ENCODE data around the gene HSPH1. TPM values are rescaled to one million over a fixed set of nuclear protein-coding genes. Genes with fewer than 3 reads are reported as not detected.
"Not testable (repeated sequence)": the region's sequence is repeated elsewhere in the genome, so short reads cannot be mapped to it uniquely, and the experiment has no call there.

Gene HSPH1
- total and polyA plus RNA-seq, 12 donors = 19.8 to 122 (median 48.2) TPM

DNA sequence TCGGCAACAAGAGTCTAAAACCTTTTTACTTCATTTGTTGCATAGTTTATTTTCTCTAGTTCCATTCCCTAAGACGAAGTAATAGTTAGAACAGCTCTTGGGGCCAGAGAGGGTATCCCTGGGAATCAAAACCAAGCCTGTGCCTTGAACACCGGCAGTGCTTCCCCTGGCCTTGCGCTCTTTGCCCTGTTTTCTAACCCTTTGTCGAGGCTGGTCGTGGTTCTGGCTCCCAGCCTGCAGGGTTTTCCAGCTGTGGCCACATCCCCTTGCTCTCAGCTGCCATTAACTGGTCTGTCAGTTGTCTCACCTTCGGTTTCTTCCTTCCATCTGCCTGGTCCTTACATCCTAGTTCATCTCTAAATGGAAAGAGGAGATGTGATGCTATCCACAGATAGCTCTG is 61.0 kb downstream of the HSPH1 start:
- no peaks in the 10 kb centered on the region for H3K4me1 ChIP-seq (replicated peaks in 1 of 2)
- H3K27ac ChIP-seq = no peak overlapping the region
- no peak overlapping the region for H3K4me3 ChIP-seq
- TF ChIP-seq, protein P1, sequence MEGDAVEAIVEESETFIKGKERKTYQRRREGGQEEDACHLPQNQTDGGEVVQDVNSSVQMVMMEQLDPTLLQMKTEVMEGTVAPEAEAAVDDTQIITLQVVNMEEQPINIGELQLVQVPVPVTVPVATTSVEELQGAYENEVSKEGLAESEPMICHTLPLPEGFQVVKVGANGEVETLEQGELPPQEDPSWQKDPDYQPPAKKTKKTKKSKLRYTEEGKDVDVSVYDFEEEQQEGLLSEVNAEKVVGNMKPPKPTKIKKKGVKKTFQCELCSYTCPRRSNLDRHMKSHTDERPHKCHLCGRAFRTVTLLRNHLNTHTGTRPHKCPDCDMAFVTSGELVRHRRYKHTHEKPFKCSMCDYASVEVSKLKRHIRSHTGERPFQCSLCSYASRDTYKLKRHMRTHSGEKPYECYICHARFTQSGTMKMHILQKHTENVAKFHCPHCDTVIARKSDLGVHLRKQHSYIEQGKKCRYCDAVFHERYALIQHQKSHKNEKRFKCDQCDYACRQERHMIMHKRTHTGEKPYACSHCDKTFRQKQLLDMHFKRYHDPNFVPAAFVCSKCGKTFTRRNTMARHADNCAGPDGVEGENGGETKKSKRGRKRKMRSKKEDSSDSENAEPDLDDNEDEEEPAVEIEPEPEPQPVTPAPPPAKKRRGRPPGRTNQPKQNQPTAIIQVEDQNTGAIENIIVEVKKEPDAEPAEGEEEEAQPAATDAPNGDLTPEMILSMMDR (IDR thresholded peaks at IDR 0.05) = no peak
- TF ChIP-seq POLR2A (IDR thresholded peaks at IDR 0.05) = no peak
- no peaks in the 10 kb centered on the region for H3K36me3 ChIP-seq (replicated peaks in 1 of 2)
- 57 to 66% (median 60%) methylated on average over 7 of the region's 7 CpGs for WGBS, 4 donors
- intact Hi-C loops (cut with DNase I) = no loop called here
- DNase-seq = no peak
- peaks cover 8% of the 10 kb centered on the region for H3K27me3 ChIP-seq
- H3K9me3 ChIP-seq (replicated peaks in 1 of 3) = no peaks in the 10 kb centered on the region

DNA sequence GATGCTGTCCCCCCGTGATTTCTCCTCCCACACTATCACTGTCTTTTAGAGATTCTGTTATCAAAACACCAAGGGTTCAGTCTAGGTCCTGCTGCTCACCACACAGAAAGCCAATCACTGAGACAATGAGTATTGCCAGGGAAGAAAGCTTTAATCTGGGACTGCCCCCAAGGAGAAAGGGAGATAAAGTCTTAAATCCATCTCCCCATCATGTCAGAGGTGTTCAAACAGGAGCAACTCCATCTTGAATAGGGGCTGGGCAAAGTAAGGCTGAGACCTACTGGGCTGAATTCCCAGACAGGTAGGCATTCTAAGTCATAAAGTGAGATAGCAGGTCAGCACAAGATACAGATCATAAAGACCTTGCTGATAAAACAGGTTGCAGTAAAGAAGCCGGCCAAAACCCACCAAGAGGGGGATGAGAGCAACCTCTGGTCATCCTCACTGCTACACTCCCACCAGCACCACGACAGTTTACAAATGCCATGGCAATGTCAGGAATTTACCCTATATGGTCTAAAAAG is 63.7 kb downstream of the HSPH1 start:
- H3K9me3 ChIP-seq (replicated peaks in 1 of 3); H3K4me1 ChIP-seq (replicated peaks in 1 of 2); H3K36me3 ChIP-seq (replicated peaks in 1 of 2); H3K27me3 ChIP-seq; H3K27ac ChIP-seq; H3K4me3 ChIP-seq; DNase-seq; intact Hi-C loops (cut with DNase I): not testable (repeated sequence)
- 42 to 46% (median 44%) methylated on average over 3 of the region's 3 CpGs for WGBS, 4 donors

DNA sequence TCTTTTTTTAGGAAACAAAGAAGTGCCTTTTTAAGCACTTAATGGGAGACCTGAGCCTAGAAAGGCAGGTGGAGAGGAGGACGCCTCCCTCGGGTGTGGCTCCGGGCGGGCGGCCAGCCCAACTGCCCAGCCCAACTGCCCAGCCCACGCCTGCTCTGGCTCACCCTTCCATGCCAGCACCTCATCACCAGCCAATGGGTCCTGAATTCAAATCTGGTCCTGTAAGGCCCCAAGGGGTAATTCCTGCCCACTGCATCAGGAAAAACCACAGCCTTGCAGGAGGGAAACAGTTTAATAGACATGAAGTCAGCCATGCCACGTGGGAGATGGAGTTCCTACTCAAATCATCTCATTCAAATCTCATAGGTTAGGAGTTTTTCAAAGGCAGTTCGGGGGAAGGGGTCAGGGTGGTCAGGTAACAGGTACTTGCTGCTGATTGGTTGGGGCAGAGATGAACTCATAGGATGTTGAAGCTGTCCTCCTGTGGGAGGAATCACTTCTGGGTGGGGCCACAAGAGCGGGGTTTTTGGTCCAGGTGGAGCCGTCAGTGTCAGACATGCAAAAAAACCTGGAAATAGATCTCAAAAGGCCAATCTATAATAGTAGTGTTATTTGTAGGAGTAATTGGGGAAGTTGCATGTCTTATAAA is 64.9 kb downstream of the HSPH1 start:
- no peak for DNase-seq
- H3K4me3 ChIP-seq = no peak overlapping the region
- H3K9me3 ChIP-seq (replicated peaks in 1 of 3) = no peaks in the 10 kb centered on the region
- H3K4me1 ChIP-seq (replicated peaks in 1 of 2) = no peaks in the 10 kb centered on the region
- TF ChIP-seq POLR2A (IDR thresholded peaks at IDR 0.05) = no peak
- TF ChIP-seq, protein P1 (IDR thresholded peaks at IDR 0.05) = no peak
- peaks cover 8% of the 10 kb centered on the region for H3K27me3 ChIP-seq
- H3K36me3 ChIP-seq (replicated peaks in 1 of 2) = no peaks in the 10 kb centered on the region
- H3K27ac ChIP-seq = no peak overlapping the region
- intact Hi-C loops (cut with DNase I) = no loop called here
- WGBS, 4 donors = 74 to 85% (median 78%) methylated on average over 9 to 10 of the region's 10 CpGs

DNA sequence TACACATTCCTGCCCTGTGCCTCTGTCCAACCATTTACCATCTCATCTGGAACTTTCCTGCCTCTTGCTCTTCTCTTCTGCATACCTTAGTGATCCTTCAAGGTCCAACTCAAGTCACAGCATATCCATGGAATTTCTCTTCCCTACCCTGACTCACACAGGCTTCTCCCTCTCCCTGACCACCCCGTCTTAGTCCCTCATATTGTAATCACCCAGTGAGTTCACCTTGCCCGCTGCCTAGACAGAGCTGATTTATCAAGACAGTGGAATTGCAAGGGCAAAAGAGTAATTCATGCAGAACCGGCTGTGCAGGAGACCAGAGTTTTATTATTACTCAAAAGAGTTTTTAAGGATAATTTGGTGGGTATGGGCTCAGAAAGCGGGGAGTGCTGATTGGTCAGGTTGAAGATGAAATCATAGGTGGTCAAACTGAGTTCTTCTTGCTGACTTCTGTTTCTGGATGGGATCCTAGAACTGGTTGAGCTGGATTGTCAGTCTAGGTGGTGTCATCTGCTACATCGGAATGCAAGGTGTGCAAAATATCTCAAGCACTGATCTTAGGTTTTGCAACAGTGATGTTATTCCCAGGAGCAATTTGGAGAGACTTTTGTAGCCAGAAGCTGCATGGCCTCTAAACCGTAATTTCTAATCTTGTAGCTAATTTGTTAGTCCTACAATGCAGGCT is 67.2 kb downstream of the HSPH1 start:
- TF ChIP-seq, protein P1 (IDR thresholded peaks at IDR 0.05) = no peak
- TF ChIP-seq POLR2A (IDR thresholded peaks at IDR 0.05) = no peak
- Histone ChIP-seq H3K27ac (no peak overlapping the region), H3K9me3 (replicated peaks in 1 of 3) (no peaks in the 10 kb centered on the region), H3K27me3 (peaks cover 8% of the 10 kb centered on the region), H3K4me3 (no peak overlapping the region), H3K36me3 (replicated peaks in 1 of 2) (no peaks in the 10 kb centered on the region), H3K4me1 (replicated peaks in 1 of 2) (no peaks in the 10 kb centered on the region)
- no peak for DNase-seq
- intact Hi-C loops (cut with DNase I) = no loop called here
- 77 to 85% (median 80%) methylated on average over 6 of the region's 6 CpGs for WGBS, 4 donors

Data from adrenal gland (tissue), 12 donors.